DOHH2 (cell line): ENCODE data around the gene CEBPZOS.

Experiments used
- EZH2phosphoT487 ChIP-seq: fragments of 200-600 bp; sonication (generic); IDR thresholded peaks from 2 replicates; pipeline ENCODE4 v1.6.1; 2017; ENCODE audit warnings: borderline replicate concordance, mild to moderate bottlenecking, antibody characterized with exemption, low read length, moderate library complexity, mixed read lengths
- TF ChIP-seq, protein P1 (sequence below): fragments of 200-600 bp; sonication (generic); IDR thresholded peaks from one replicate; pipeline ENCODE4 v1.5.1; 2014; ENCODE audit warnings: antibody characterized with exemption, mild to moderate bottlenecking, low read depth, low read length; ENCODE audit not compliant: poor library complexity, severe bottlenecking

GRCh38 chr2:37223131-37223530, 26.8 kb downstream of the CEBPZOS start:
- TF ChIP-seq, protein P1, sequence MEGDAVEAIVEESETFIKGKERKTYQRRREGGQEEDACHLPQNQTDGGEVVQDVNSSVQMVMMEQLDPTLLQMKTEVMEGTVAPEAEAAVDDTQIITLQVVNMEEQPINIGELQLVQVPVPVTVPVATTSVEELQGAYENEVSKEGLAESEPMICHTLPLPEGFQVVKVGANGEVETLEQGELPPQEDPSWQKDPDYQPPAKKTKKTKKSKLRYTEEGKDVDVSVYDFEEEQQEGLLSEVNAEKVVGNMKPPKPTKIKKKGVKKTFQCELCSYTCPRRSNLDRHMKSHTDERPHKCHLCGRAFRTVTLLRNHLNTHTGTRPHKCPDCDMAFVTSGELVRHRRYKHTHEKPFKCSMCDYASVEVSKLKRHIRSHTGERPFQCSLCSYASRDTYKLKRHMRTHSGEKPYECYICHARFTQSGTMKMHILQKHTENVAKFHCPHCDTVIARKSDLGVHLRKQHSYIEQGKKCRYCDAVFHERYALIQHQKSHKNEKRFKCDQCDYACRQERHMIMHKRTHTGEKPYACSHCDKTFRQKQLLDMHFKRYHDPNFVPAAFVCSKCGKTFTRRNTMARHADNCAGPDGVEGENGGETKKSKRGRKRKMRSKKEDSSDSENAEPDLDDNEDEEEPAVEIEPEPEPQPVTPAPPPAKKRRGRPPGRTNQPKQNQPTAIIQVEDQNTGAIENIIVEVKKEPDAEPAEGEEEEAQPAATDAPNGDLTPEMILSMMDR: no peak
- TF ChIP-seq EZH2phosphoT487: no peak
